Measurements from ENCODE around the gene ITIH5.
A peak's percentile ranks its signal among the peaks of the same experiment; 100 is the strongest.

The ITIH5 gene

GRCh38 chr10:7563368-7563767, 103.4 kb downstream of the ITIH5 start:
- no peaks in the 10 kb centered on the region for H3K9me3 ChIP-seq (ENCODE audit: control insufficient read depth, insufficient read depth, low read depth, low read length)
- peaks cover 25% of the 10 kb centered on the region for H3K4me1 ChIP-seq (ENCODE audit: control insufficient read depth, insufficient read depth, low read length)
- no peaks in the 10 kb centered on the region for H3K36me3 ChIP-seq (ENCODE audit: control insufficient read depth, insufficient read depth, low read length)
- no peak overlapping the region for H3K4me3 ChIP-seq (ENCODE audit: low read depth, low read length)
- H3K9ac ChIP-seq (ENCODE audit: low read length): no peak overlapping the region
- no peak overlapping the region for H3K27ac ChIP-seq (ENCODE audit: low read depth, low read length)
- no peaks in the 10 kb centered on the region for H3K27me3 ChIP-seq (ENCODE audit: control insufficient read depth, insufficient read depth, low read length)

DNA sequence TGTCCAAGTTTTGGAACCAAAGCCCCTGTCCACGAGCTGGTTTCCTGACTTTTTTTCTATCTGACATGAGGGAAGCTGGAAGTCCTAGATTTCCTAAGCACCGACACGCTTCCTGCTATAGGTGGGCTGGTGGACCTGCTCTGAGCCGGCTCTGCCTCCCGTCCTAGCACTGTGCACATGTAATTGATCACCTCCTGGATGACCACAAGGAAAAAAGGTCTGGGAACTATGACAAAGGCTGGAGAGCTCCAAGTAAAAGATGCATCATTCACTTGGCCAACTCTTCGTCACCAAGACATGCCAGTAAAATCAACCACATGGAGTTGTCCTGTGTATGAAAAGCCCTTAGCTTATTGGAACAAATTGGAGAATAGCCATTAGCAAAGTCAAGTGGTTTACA, 104.8 kb downstream of the ITIH5 start:
- Histone ChIP-seq H3K9ac (ENCODE audit: low read length) (no peak overlapping the region), H3K4me3 (ENCODE audit: low read depth, low read length) (no peak overlapping the region), H3K4me1 (ENCODE audit: control insufficient read depth, insufficient read depth, low read length) (peaks cover 25% of the 10 kb centered on the region)

DNA sequence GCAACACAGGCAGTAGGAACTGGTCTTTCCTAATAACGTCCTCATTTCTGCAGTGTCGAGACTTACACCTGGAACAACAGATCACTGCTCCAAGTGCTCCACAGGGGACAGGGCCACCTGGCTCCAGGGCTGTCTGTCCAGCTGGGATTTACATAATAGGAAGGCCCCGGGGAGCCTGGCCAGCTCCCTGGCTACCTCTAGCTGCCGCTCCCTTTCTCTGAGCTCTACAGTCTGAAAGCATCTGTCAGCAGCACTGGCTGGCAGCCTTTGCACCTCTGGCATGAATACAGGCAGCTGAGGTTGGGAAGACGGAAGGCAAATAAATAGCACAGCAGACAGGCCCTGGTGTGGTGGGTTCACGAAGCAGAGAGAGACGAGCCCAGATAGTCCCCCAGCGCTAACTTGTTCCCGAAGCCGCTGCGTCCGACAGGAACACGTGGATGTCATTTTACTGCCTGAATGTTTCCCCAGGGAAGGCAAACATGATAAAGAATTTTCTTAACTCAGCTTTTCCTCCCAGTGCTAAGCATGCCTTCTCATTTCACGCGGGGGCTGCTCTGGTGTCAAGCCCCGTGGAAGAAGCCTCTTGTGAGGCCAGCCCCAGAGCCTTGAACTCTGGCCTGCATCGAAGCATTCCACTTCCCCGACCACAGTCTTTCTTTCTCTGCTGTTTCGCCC, 105.4 kb downstream of the ITIH5 start:
- Histone ChIP-seq H3K27ac (ENCODE audit: low read depth, low read length) (no peak overlapping the region), H3K4me1 (ENCODE audit: control insufficient read depth, insufficient read depth, low read length) (peaks cover 25% of the 10 kb centered on the region), H3K4me3 (ENCODE audit: low read depth, low read length) (no peak overlapping the region), H3K27me3 (ENCODE audit: control insufficient read depth, insufficient read depth, low read length) (no peaks in the 10 kb centered on the region), H3K9ac (ENCODE audit: low read length) (no peak overlapping the region), H3K36me3 (ENCODE audit: control insufficient read depth, insufficient read depth, low read length) (no peaks in the 10 kb centered on the region), H3K9me3 (ENCODE audit: control insufficient read depth, insufficient read depth, low read depth, low read length) (no peaks in the 10 kb centered on the region)

More for the DNA sequence above, 104.8 kb downstream of the ITIH5 start:
- Histone ChIP-seq H3K36me3 (ENCODE audit: control insufficient read depth, insufficient read depth, low read length) (no peaks in the 10 kb centered on the region), H3K27ac (ENCODE audit: low read depth, low read length) (no peak overlapping the region), H3K9me3 (ENCODE audit: control insufficient read depth, insufficient read depth, low read depth, low read length) (no peaks in the 10 kb centered on the region), H3K27me3 (ENCODE audit: control insufficient read depth, insufficient read depth, low read length) (no peaks in the 10 kb centered on the region)

- H3K4me3 ChIP-seq (ENCODE audit: low read depth, low read length): no peak overlapping the region
- H3K9ac ChIP-seq (ENCODE audit: low read length): no peak overlapping the region
- H3K36me3 ChIP-seq (ENCODE audit: control insufficient read depth, insufficient read depth, low read length): no peaks in the 10 kb centered on the region
- peaks cover 25% of the 10 kb centered on the region for H3K4me1 ChIP-seq (ENCODE audit: control insufficient read depth, insufficient read depth, low read length)
- H3K27ac ChIP-seq (ENCODE audit: low read depth, low read length): no peak overlapping the region
- no peaks in the 10 kb centered on the region for H3K27me3 ChIP-seq (ENCODE audit: control insufficient read depth, insufficient read depth, low read length)
- H3K9me3 ChIP-seq (ENCODE audit: control insufficient read depth, insufficient read depth, low read depth, low read length): no peaks in the 10 kb centered on the region
These were observed 106.2 kb downstream of the ITIH5 start for GRCh38 chr10:7560519-7560918.

GRCh38 chr10:7559386-7559785, 107.4 kb downstream of the ITIH5 start:
- no peak overlapping the region for H3K27ac ChIP-seq (ENCODE audit: low read depth, low read length)

GRCh38 chr10:7558036-7558435, 108.7 kb downstream of the ITIH5 start:
- peaks cover 18% of the 10 kb centered on the region for H3K4me1 ChIP-seq (ENCODE audit: control insufficient read depth, insufficient read depth, low read length)
- no peak overlapping the region for H3K27ac ChIP-seq (ENCODE audit: low read depth, low read length)
- no peaks in the 10 kb centered on the region for H3K9me3 ChIP-seq (ENCODE audit: control insufficient read depth, insufficient read depth, low read depth, low read length)
- H3K9ac ChIP-seq (ENCODE audit: low read length): no peak overlapping the region
- H3K27me3 ChIP-seq (ENCODE audit: control insufficient read depth, insufficient read depth, low read length): no peaks in the 10 kb centered on the region
- no peaks in the 10 kb centered on the region for H3K36me3 ChIP-seq (ENCODE audit: control insufficient read depth, insufficient read depth, low read length)
- H3K4me3 ChIP-seq (ENCODE audit: low read depth, low read length): no peak overlapping the region

More at GRCh38 chr10:7559386-7559785, 107.4 kb downstream of the ITIH5 start:
- no peak overlapping the region for H3K9ac ChIP-seq (ENCODE audit: low read length)
- H3K27me3 ChIP-seq (ENCODE audit: control insufficient read depth, insufficient read depth, low read length): no peaks in the 10 kb centered on the region
- no peak overlapping the region for H3K4me3 ChIP-seq (ENCODE audit: low read depth, low read length)
- no peaks in the 10 kb centered on the region for H3K36me3 ChIP-seq (ENCODE audit: control insufficient read depth, insufficient read depth, low read length)
- H3K4me1 ChIP-seq (ENCODE audit: control insufficient read depth, insufficient read depth, low read length): peaks cover 25% of the 10 kb centered on the region
- H3K9me3 ChIP-seq (ENCODE audit: control insufficient read depth, insufficient read depth, low read depth, low read length): no peaks in the 10 kb centered on the region

DNA sequence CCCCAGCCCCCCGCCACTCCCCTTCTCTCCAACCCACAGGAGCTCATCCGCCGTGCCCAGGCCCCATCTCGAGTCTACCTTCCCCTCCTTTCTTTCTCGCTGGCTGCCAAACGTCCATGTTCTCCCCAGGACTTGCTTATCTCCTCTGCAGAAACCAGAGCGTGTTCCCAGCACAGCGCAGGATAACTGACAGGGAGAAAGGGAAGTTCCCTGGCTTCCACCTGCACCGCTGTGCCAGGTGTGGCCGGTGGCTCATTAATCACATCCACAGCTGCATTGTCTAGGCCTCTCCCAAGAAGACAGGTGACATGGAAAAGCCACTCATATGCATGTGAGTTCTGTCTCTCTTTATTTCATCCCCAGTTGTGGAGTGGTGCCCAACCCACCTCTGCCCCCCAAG, 113.2 kb downstream of the ITIH5 start:
- H3K4me3 ChIP-seq (ENCODE audit: low read depth, low read length): no peak overlapping the region
- no peak overlapping the region for H3K9ac ChIP-seq (ENCODE audit: low read length)
- H3K4me1 ChIP-seq (ENCODE audit: control insufficient read depth, insufficient read depth, low read length): peaks cover 17% of the 10 kb centered on the region
- no peaks in the 10 kb centered on the region for H3K9me3 ChIP-seq (ENCODE audit: control insufficient read depth, insufficient read depth, low read depth, low read length)
- H3K27ac ChIP-seq (ENCODE audit: low read depth, low read length): no peak overlapping the region
- no peaks in the 10 kb centered on the region for H3K36me3 ChIP-seq (ENCODE audit: control insufficient read depth, insufficient read depth, low read length)
- H3K27me3 ChIP-seq (ENCODE audit: control insufficient read depth, insufficient read depth, low read length): no peaks in the 10 kb centered on the region

GRCh38 chr10:7551950-7552716, 114.6 kb downstream of the ITIH5 start:
- H3K9me3 ChIP-seq (ENCODE audit: control insufficient read depth, insufficient read depth, low read depth, low read length): no peaks in the 10 kb centered on the region
- H3K36me3 ChIP-seq (ENCODE audit: control insufficient read depth, insufficient read depth, low read length): no peaks in the 10 kb centered on the region
- H3K27ac ChIP-seq (ENCODE audit: low read depth, low read length): peak overlapping the region; percentile 31; the same call in 1 of the 2 replicates
- H3K27me3 ChIP-seq (ENCODE audit: control insufficient read depth, insufficient read depth, low read length): no peaks in the 10 kb centered on the region
- peaks cover 22% of the 10 kb centered on the region for H3K4me1 ChIP-seq (ENCODE audit: control insufficient read depth, insufficient read depth, low read length)
- no peak overlapping the region for H3K4me3 ChIP-seq (ENCODE audit: low read depth, low read length)
- H3K9ac ChIP-seq (ENCODE audit: low read length): peak overlapping the region; percentile 19

GRCh38 chr10:7551289-7551688, 115.5 kb downstream of the ITIH5 start:
- H3K36me3 ChIP-seq (ENCODE audit: control insufficient read depth, insufficient read depth, low read length): no peaks in the 10 kb centered on the region
- H3K4me3 ChIP-seq (ENCODE audit: low read depth, low read length): no peak overlapping the region
- no peaks in the 10 kb centered on the region for H3K9me3 ChIP-seq (ENCODE audit: control insufficient read depth, insufficient read depth, low read depth, low read length)
- no peak overlapping the region for H3K27ac ChIP-seq (ENCODE audit: low read depth, low read length)
- no peak overlapping the region for H3K9ac ChIP-seq (ENCODE audit: low read length)
- no peaks in the 10 kb centered on the region for H3K27me3 ChIP-seq (ENCODE audit: control insufficient read depth, insufficient read depth, low read length)
- H3K4me1 ChIP-seq (ENCODE audit: control insufficient read depth, insufficient read depth, low read length): peaks cover 22% of the 10 kb centered on the region

DNA sequence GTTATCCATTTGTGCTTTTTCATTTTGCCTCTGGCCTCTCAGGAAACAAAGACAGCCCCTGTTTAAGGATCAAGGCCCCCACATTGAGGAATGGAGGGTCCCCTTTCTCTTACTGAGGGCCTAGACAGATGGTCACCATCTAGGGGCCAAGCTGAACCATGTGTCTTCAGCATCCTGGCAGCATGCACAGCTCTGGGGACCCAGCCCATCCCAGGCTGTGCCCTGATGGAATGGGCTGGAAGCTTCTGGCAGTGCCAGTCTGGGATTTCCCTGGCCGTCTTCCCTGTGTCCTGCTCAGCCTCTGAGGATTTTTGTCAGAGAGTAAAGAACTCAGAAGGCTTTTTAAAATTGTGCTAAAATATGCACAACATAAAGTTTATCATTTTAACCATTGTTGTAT, 116.8 kb downstream of the ITIH5 start:
- Histone ChIP-seq H3K27ac (ENCODE audit: low read depth, low read length) (no peak overlapping the region), H3K36me3 (ENCODE audit: control insufficient read depth, insufficient read depth, low read length) (no peaks in the 10 kb centered on the region), H3K27me3 (ENCODE audit: control insufficient read depth, insufficient read depth, low read length) (no peaks in the 10 kb centered on the region), H3K4me1 (ENCODE audit: control insufficient read depth, insufficient read depth, low read length) (peaks cover 22% of the 10 kb centered on the region), H3K4me3 (ENCODE audit: low read depth, low read length) (no peak overlapping the region), H3K9ac (ENCODE audit: low read length) (no peak overlapping the region), H3K9me3 (ENCODE audit: control insufficient read depth, insufficient read depth, low read depth, low read length) (no peaks in the 10 kb centered on the region)

DNA sequence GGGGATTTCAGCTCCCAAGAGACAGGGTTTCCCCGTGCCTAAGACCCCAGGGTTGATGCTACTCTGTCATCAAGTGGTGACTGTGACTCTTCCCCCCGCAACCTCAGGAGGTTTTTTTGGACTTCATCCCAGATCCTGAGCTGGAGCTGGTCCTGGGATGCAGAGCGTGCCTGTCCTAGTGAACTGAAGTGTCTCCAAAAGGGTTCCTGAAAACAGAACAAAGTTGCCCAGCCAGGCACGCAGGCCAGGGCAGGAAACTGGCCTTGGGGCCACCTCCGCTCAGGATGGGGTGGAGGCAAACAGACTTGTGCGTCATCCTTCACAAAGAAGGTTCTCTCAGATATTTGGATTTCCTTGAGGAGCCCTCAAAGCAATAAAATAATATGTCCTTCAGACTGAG, 118.9 kb downstream of the ITIH5 start:
- Histone ChIP-seq H3K4me3 (ENCODE audit: low read depth, low read length) (no peak overlapping the region), H3K27me3 (ENCODE audit: control insufficient read depth, insufficient read depth, low read length) (no peaks in the 10 kb centered on the region)

More for the DNA sequence above, 118.9 kb downstream of the ITIH5 start:
- H3K27ac ChIP-seq (ENCODE audit: low read depth, low read length): no peak overlapping the region
- H3K9me3 ChIP-seq (ENCODE audit: control insufficient read depth, insufficient read depth, low read depth, low read length): no peaks in the 10 kb centered on the region
- H3K4me1 ChIP-seq (ENCODE audit: control insufficient read depth, insufficient read depth, low read length): peaks cover 25% of the 10 kb centered on the region
- H3K36me3 ChIP-seq (ENCODE audit: control insufficient read depth, insufficient read depth, low read length): no peaks in the 10 kb centered on the region
- H3K9ac ChIP-seq (ENCODE audit: low read length): no peak overlapping the region

Measured in HUES6 (cell line).